Small intestine (tissue), 7 donors: ENCODE results near the gene MTG2. TPM values are rescaled to one million over a fixed set of nuclear protein-coding genes. Genes with fewer than 3 reads are reported as not detected.
A peak's percentile ranks its signal among the peaks of the same experiment; 100 is the strongest.

ENCODE experiments used
- DNase-seq, 2 donors: peaks; one replicate each; pipeline versions ENCODE4 v3.0.0 to v3.0.0-alpha.2; 2013
- FAIRE-seq: peaks from 2 replicates; lab custom pipeline; 2012; peaks lifted over from hg19 to GRCh38; lab: Jason Lieb, UNC
- H3K27ac ChIP-seq, 3 donors: one replicate each; pipeline ENCODE4 v1.5.1; 2013; ENCODE audit warnings: low read length in 2 of 3, mild to moderate bottlenecking in 2 of 3, control low read depth in 1 of 3, inconsistent platforms in 1 of 3, low read depth in 1 of 3, moderate library complexity in 1 of 3
- H3K27me3 ChIP-seq, 3 donors: one replicate each; pipeline ENCODE4 v1.6.1; 2013; ENCODE audit warnings: low read length in 3 of 3, inconsistent platforms in 1 of 3; ENCODE audit not compliant: control insufficient read depth in 3 of 3, insufficient read depth in 3 of 3
- H3K36me3 ChIP-seq, 3 donors: one replicate each; pipeline ENCODE4 v1.6.1; 2013; ENCODE audit warnings: low read length in 3 of 3, inconsistent platforms in 1 of 3, low read depth in 1 of 3, mild to moderate bottlenecking in 1 of 3, moderate library complexity in 1 of 3; ENCODE audit not compliant: control insufficient read depth in 3 of 3, insufficient read depth in 2 of 3
- H3K4me1 ChIP-seq, 3 donors: one replicate each; pipeline ENCODE4 v1.6.1; 2013; ENCODE audit warnings: low read length in 2 of 3, inconsistent platforms in 1 of 3, low read depth in 1 of 3, mild to moderate bottlenecking in 1 of 3, moderate library complexity in 1 of 3; ENCODE audit not compliant: control insufficient read depth in 3 of 3, insufficient read depth in 2 of 3
- H3K4me3 ChIP-seq, 3 donors: one replicate each; pipeline ENCODE4 v1.5.1; 2013; ENCODE audit warnings: low read length in 3 of 3, control low read depth in 1 of 3, inconsistent platforms in 1 of 3, low read depth in 1 of 3, mild to moderate bottlenecking in 1 of 3, moderate library complexity in 1 of 3
- H3K9me3 ChIP-seq, 2 donors: one replicate each; pipeline ENCODE4 v1.6.1; 2013; ENCODE audit warnings: low read depth in 1 of 2, low read length in 1 of 2; ENCODE audit not compliant: control insufficient read depth in 2 of 2, insufficient read depth in 1 of 2
- WGBS, 3 donors: extraction: QIAGEN DNeasy Blood & Tissue Kit; methylation state at CpG; one replicate each; pipeline ENCODE4 v1.1.7; 2013; 5-methylcytosine and 5-hydroxymethylcytosine counted together
- polyA plus RNA-seq, 4 donors: library from polyadenylated mRNA; stranded (reverse) in 3 of 4; unstranded in 1 of 4; fragments of 200-250 nt in 3 of 4; fragments of 120-200 nt in 1 of 4; gene quantifications; one replicate each; pipeline versions ENCODE4 v1.2.1 to v1.2.3, GENCODE V29; 2013
- donor health status: healthy with polysubstance abuse.
- donor health status: control.
- donor health status: control.
- donor health status: Bipolar disorder and iron deficiency.
- donor health status: healthy.

The MTG2 gene
- polyA plus RNA-seq, 4 donors, result 24.9 to 39.4 (median 31.5) TPM

GRCh38 chr20:62177307-62177706 lies 5.5 kb upstream of the MTG2 start:
- DNase-seq (no peak), FAIRE-seq (no peak)
- Histone ChIP-seq H3K4me3 (no peak overlapping the region), H3K4me1 (no peaks in the 10 kb centered on the region), H3K36me3 (peaks cover 2 to 53% (median 6%) of the 10 kb centered on the region in 3 donors), H3K27me3 (no peaks in the 10 kb centered on the region), H3K9me3 (no peaks in the 10 kb centered on the region), H3K27ac (no peak overlapping the region)
- 91 to 95% (median 92%) methylated on average over 9 of the region's 9 CpGs for WGBS, 3 donors

GRCh38 chr20:62178316-62179161 lies 4.3 kb upstream of the MTG2 start:
- H3K36me3 ChIP-seq, result peaks cover 2 to 45% (median 6%) of the 10 kb centered on the region in 3 donors
- H3K9me3 ChIP-seq, result no peaks in the 10 kb centered on the region
- H3K27me3 ChIP-seq, result no peaks in the 10 kb centered on the region
- H3K27ac ChIP-seq, result no peak overlapping the region
- H3K4me3 ChIP-seq, result no peak overlapping the region
- DNase-seq (no peak), FAIRE-seq (no peak)
- 95 to 96% (median 95%) methylated on average over 19 of the region's 19 CpGs for WGBS, 3 donors
- peaks cover 0 to 2% (median 1%) of the 10 kb centered on the region in 3 donors for H3K4me1 ChIP-seq

- WGBS, 3 donors, result 97 to 100% (median 98%) methylated on average over 14 of the region's 14 CpGs
- no peak for FAIRE-seq
- Histone ChIP-seq H3K27me3 (no peaks in the 10 kb centered on the region), H3K36me3 (peaks cover under 1 to 41% (median 6%) of the 10 kb centered on the region in 3 donors), H3K9me3 (no peaks in the 10 kb centered on the region), H3K4me3 (no peak overlapping the region), H3K4me1 (peaks cover 3 to 6% (median 5%) of the 10 kb centered on the region in 3 donors), H3K27ac (no peak overlapping the region)
- DNase-seq, result no peak
Measured at GRCh38 chr20:62179162-62179504, 3.7 kb upstream of the MTG2 start.

GRCh38 chr20:62181808-62182207 lies 1.0 kb upstream of the MTG2 start:
- H3K4me1 ChIP-seq, result peaks cover 3 to 6% (median 5%) of the 10 kb centered on the region in 3 donors
- DNase-seq, result no peak
- H3K36me3 ChIP-seq, result peaks cover 0 to 17% (median 0%) of the 10 kb centered on the region in 3 donors
- no peaks in the 10 kb centered on the region for H3K27me3 ChIP-seq
- H3K27ac ChIP-seq, result peak overlapping the region in 1 of 3 donors; percentile 20
- FAIRE-seq, result no peak
- WGBS, 3 donors, result 87 to 93% (median 93%) methylated on average over 2 of the region's 2 CpGs
- H3K4me3 ChIP-seq, result peak overlapping the region in 1 of 3 donors; percentile 58
- H3K9me3 ChIP-seq, result no peaks in the 10 kb centered on the region

GRCh38 chr20:62183426-62184142 lies 756 bp downstream of the MTG2 start:
- FAIRE-seq, result no peak
- WGBS, 3 donors, result 24 to 28% (median 26%) methylated on average over 25 of the region's 25 CpGs

GRCh38 chr20:62186096-62186426 lies 3.2 kb downstream of the MTG2 start:
- no peak for FAIRE-seq
- Histone ChIP-seq H3K4me3 (no peak overlapping the region), H3K9me3 (no peaks in the 10 kb centered on the region), H3K4me1 (peaks cover 3 to 6% (median 5%) of the 10 kb centered on the region in 3 donors), H3K27me3 (no peaks in the 10 kb centered on the region), H3K36me3 (peaks cover 0 to 12% (median 3%) of the 10 kb centered on the region in 3 donors), H3K27ac (no peak overlapping the region)
- 82 to 85% (median 83%) methylated on average over 3 of the region's 3 CpGs for WGBS, 3 donors
- DNase-seq, result no peak

More at GRCh38 chr20:62183426-62184142, 756 bp downstream of the MTG2 start:
- peaks cover 0 to 8% (median 0%) of the 10 kb centered on the region in 3 donors for H3K36me3 ChIP-seq
- peaks cover 3 to 6% (median 5%) of the 10 kb centered on the region in 3 donors for H3K4me1 ChIP-seq
- H3K4me3 ChIP-seq, result peak overlapping the region; percentile 58 to 99 (median 65)
- H3K27ac ChIP-seq, result peak overlapping the region; percentile 15 to 98 (median 92)
- no peaks in the 10 kb centered on the region for H3K27me3 ChIP-seq
- no peaks in the 10 kb centered on the region for H3K9me3 ChIP-seq
- no peak for DNase-seq

- no peak overlapping the region for H3K4me3 ChIP-seq
- peak overlapping the region in 1 of 3 donors; percentile 9 for H3K27ac ChIP-seq
- peaks cover 3 to 6% (median 5%) of the 10 kb centered on the region in 3 donors for H3K4me1 ChIP-seq
- DNase-seq (peak; percentile 55 to 75), FAIRE-seq (no peak)
- peaks cover 3 to 18% (median 3%) of the 10 kb centered on the region in 3 donors for H3K36me3 ChIP-seq
- WGBS, 3 donors, result 54 to 73% (median 65%) methylated on average over 13 of the region's 13 CpGs
- H3K27me3 ChIP-seq, result no peaks in the 10 kb centered on the region
- no peaks in the 10 kb centered on the region for H3K9me3 ChIP-seq
Measured at GRCh38 chr20:62186887-62187866, 4.3 kb downstream of the MTG2 start.
